Hepatocyte (in vitro differentiated cells): ENCODE data around the gene UNC5CL.

Experiments
- CTCF ChIP-seq: fragments of 200-600 bp; sonication (generic); IDR thresholded peaks from 2 replicates; pipeline ENCODE4 v1.5.1; 2016; ENCODE audit warnings: antibody characterized with exemption, mild to moderate bottlenecking; ENCODE audit not compliant: poor library complexity
- EZH2 ChIP-seq: fragments of 200-600 bp; sonication (generic); IDR thresholded peaks from 2 replicates; pipeline ENCODE4 v1.6.1; 2016; ENCODE audit warnings: antibody characterized with exemption, mild to moderate bottlenecking, borderline replicate concordance
- EZH2phosphoT487 ChIP-seq: fragments of 200-600 bp; sonication (generic); IDR thresholded peaks from one replicate; pipeline ENCODE4 v1.6.1; 2018; ENCODE audit warnings: antibody characterized with exemption, mild to moderate bottlenecking, low read depth, moderate library complexity; ENCODE audit not compliant: unreplicated experiment, severe bottlenecking

- TF ChIP-seq CTCF: no peak
- no peak for TF ChIP-seq EZH2
- TF ChIP-seq EZH2phosphoT487: no peak
Measured at GRCh38 chr6:41071501-41071922, 32.5 kb upstream of the UNC5CL start.
